H4 (cell line): ENCODE data around the gene OR2H1. TPM values are rescaled to one million over a fixed set of nuclear protein-coding genes. Genes with fewer than 3 reads are reported as not detected.

Experiments
- DNase-seq: peaks from one replicate; pipeline ENCODE4 v3.0.0-alpha.2; 2015; ENCODE audit warnings: low spot score
- total RNA-seq: library from RNA; depleted of rRNA; stranded (reverse); fragments of >200 nt; shearing (Covaris generic); gene quantifications from 2 replicates; pipeline ENCODE4 v1.2.3, GENCODE V29; 2014; rRNA removed

Gene OR2H1
- total RNA-seq, 1 experiment from 2014 or later: not detected

DNA sequence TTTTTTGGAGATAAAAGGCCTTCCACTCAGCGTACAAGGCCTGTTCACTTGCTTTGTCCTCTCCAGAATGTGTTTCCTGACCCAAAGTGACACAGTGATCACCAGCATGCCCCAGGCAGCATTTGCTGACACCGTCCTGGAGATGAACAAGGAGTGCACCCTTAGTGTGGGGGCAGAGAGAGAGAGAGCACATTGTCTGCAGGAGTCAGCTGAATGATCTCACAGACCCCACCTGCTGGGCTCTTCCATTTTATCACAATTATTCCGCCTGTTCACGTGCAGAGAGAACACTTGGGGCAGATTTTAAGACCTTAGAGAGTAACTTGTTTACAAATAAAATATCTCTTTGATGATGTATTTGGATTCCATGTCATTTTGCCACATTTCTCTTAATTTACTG lies 53.2 kb downstream of the OR2H1 start:
- no peak for DNase-seq

DNA sequence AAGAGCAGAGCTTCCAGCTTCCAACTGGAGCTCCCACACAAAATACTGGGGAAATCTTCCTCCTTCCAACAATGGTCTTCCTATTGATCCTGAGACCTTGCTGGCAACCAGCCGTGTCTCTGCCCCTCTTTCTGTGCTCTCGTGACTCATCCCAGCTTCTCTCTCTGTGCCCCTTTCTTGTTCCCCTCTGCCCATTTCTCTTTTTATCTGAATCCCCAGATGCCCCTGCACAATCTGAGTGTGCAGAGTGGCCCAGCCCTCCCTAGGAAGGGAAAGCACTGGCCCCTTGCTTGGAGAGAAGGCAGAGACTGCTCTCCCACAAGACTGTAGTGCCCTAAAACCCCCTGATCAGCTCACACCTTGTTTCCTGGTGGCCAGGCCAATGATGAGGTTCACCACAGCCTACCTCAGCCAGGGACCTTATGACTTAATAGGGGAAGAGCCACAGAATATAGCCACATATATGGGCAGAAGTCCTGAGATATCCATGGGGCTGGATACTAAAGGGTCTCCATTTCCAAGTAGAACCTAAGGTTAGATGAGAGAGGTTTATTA lies 53.9 kb downstream of the OR2H1 start:
- DNase-seq: no peak

Other genes starting within 250 kb of the OR2H1 start
- not detected in 2 replicates for gene OR14J1, start 155.5 kb upstream of the OR2H1 start, total RNA-seq
- gene OR5V1, start 88.3 kb upstream of the OR2H1 start, total RNA-seq: not detected in 2 replicates
- not detected in 2 replicates for gene OR12D3, start 81.9 kb upstream of the OR2H1 start, total RNA-seq
- not detected in 2 replicates for gene OR12D2, start 61.5 kb upstream of the OR2H1 start, total RNA-seq
- not detected in 2 replicates for gene OR12D1, start 42.2 kb upstream of the OR2H1 start, total RNA-seq
- not detected in 2 replicates for gene OR10C1, start 17.8 kb upstream of the OR2H1 start, total RNA-seq
- gene OR11A1, start 84 bp upstream of the OR2H1 start, total RNA-seq: not detected in 2 replicates
- not detected in 2 replicates for gene MAS1L, start 30.8 kb downstream of the OR2H1 start, total RNA-seq
- 0.99 and 1.1 TPM in 2 replicates for gene UBD, start 102.6 kb downstream of the OR2H1 start, total RNA-seq
- not detected in 2 replicates for gene OR2H2, start 128.0 kb downstream of the OR2H1 start, total RNA-seq
- 3.8 and 3.9 TPM in 2 replicates for gene GABBR1, start 176.0 kb downstream of the OR2H1 start, total RNA-seq
- not detected in 2 replicates for gene MOG, start 199.9 kb downstream of the OR2H1 start, total RNA-seq
- gene ZFP57, start 224.0 kb downstream of the OR2H1 start, total RNA-seq: not detected in 2 replicates